Type B pancreatic cell (in vitro differentiated cells): ENCODE measurements around the gene IQSEC1. TPM values are rescaled to one million over a fixed set of nuclear protein-coding genes. Genes with fewer than 3 reads are reported as not detected.
A peak's percentile ranks its signal among the peaks of the same experiment; 100 is the strongest.
"Not testable (repeated sequence)": the region's sequence is repeated elsewhere in the genome, so short reads cannot be mapped to it uniquely, and the experiment has no call there.

Experiments used
- DNase-seq: peaks from one replicate; pipeline ENCODE4 v3.0.0; 2021; ENCODE audit warnings: mixed read lengths; ENCODE audit not compliant: unreplicated experiment; ENCODE audit errors: extremely low spot score
- H3K27ac Mint-ChIP-seq: 2 replicates; pipeline ENCODE4 v1.8.0; 2021; ENCODE audit warnings: mild to moderate bottlenecking, mixed read lengths
- H3K27me3 Mint-ChIP-seq: 2 replicates; pipeline ENCODE4 v1.8.0; 2021; ENCODE audit warnings: mixed read lengths
- H3K36me3 Mint-ChIP-seq: 2 replicates; pipeline ENCODE4 v1.8.0; 2021; ENCODE audit warnings: mixed read lengths
- H3K4me1 Mint-ChIP-seq: one replicate; pipeline ENCODE4 v1.8.0; 2021; ENCODE audit warnings: mixed read lengths; ENCODE audit not compliant: unreplicated experiment
- H3K4me3 Mint-ChIP-seq: 2 replicates; pipeline ENCODE4 v1.8.0; 2021; ENCODE audit warnings: mild to moderate bottlenecking, mixed read lengths
- H3K9me3 Mint-ChIP-seq: 2 replicates; pipeline ENCODE4 v1.8.0; 2021; ENCODE audit warnings: mixed read lengths
- CTCF ChIP-seq: fragments of 200-600 bp; sonication (generic); conservative IDR thresholded peaks from 2 replicates; pipeline ENCODE4 v1.5.0; 2021; ENCODE audit warnings: antibody characterized with exemption, mild to moderate bottlenecking
- total RNA-seq: library from RNA; stranded (reverse); gene quantifications from 2 replicates; pipeline ENCODE4 v1.2.1, GENCODE V29; 2021; ENCODE audit warnings: low replicate concordance

The IQSEC1 gene
- total RNA-seq, 1 donor from 2014 or later: 33.1 TPM

- peaks cover 3% of the 10 kb centered on the region for H3K27me3 Mint-ChIP-seq
- no peaks in the 10 kb centered on the region for H3K9me3 Mint-ChIP-seq
- H3K36me3 Mint-ChIP-seq: no peaks in the 10 kb centered on the region
- H3K4me3 Mint-ChIP-seq: no peak overlapping the region
- peaks cover 9% of the 10 kb centered on the region for H3K4me1 Mint-ChIP-seq
- TF ChIP-seq CTCF: no peak
- no peak for DNase-seq
- H3K27ac Mint-ChIP-seq: no peak overlapping the region
Observed at GRCh38 chr3:12865271-12865670, 208.0 kb downstream of the IQSEC1 start.

DNA sequence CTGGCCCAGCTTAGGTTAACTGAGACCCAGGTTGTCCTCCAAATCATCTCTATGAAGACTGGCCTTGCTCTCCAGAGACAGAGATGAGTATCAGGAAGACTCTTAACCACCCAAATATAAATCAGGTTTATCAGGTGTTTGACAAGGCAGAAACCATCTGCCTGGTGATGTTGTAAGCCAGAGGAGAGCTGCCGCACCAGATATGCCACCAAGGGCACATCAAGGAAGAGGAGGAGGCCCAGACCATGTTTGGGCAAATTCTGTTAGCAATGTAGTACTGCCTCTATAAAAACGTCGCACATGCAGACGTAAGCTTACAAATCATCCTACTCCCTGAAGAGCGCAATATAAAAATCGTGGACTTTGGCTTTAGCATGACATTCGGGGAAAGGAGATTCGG, 210.8 kb downstream of the IQSEC1 start:
- Mint-ChIP-seq H3K4me3 (no peak overlapping the region), H3K27me3 (no peaks in the 10 kb centered on the region), H3K36me3 (no peaks in the 10 kb centered on the region), H3K4me1 (no peaks in the 10 kb centered on the region), H3K9me3 (no peaks in the 10 kb centered on the region), H3K27ac (no peak overlapping the region)
- TF ChIP-seq CTCF: no peak
- DNase-seq: no peak

GRCh38 chr3:12861611-12862010, 211.6 kb downstream of the IQSEC1 start:
- H3K4me1 Mint-ChIP-seq: no peaks in the 10 kb centered on the region
- no peak overlapping the region for H3K4me3 Mint-ChIP-seq
- no peaks in the 10 kb centered on the region for H3K27me3 Mint-ChIP-seq
- H3K27ac Mint-ChIP-seq: no peak overlapping the region
- H3K36me3 Mint-ChIP-seq: no peaks in the 10 kb centered on the region
- no peak for DNase-seq
- H3K9me3 Mint-ChIP-seq: no peaks in the 10 kb centered on the region
- no peak for TF ChIP-seq CTCF

DNA sequence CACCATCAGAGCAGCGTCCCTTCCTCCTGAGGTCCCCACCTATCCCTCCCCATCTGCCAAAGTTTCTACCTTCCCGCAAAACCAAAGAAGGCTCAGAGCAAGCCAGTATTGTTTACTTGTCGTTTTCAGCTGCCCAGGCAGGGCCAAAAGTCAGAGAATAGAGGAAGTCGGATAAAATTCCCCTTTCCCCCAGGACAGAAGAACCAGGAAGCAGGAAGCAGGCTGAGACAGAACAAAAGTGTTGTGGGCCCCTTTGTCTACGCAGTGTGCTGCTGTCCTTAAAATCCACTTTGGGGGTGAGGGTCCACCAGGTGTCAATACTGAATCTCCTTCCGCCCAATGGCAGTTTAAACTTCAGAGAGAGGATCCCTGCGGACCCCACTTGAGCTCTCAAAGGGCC, 213.4 kb downstream of the IQSEC1 start:
- H3K4me1 Mint-ChIP-seq: no peaks in the 10 kb centered on the region
- no peaks in the 10 kb centered on the region for H3K9me3 Mint-ChIP-seq
- TF ChIP-seq CTCF: no peak
- H3K27ac Mint-ChIP-seq: no peak overlapping the region
- no peak for DNase-seq
- H3K36me3 Mint-ChIP-seq: no peaks in the 10 kb centered on the region
- no peak overlapping the region for H3K4me3 Mint-ChIP-seq
- no peaks in the 10 kb centered on the region for H3K27me3 Mint-ChIP-seq

DNA sequence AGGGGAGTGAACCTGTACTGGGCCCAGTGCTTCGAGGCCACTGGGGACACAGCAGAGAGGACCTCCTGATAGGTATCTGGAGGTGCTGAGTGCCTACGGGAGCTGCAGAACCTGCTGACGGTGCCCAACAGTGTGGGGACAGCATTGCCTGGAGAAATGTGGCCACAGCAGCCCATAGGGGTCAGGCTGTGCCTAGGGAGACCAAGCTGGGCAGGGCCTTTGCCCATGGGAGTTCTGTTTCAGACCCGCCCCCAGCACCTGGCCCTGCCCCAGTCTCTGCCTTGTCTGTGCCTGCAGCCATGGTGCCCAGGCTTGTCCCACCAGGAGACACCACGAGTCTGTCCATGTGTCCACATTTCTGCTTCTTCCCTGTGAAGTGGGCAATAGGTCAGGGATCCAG, 216.6 kb downstream of the IQSEC1 start:
- no peak overlapping the region for H3K4me3 Mint-ChIP-seq
- H3K27ac Mint-ChIP-seq: no peak overlapping the region
- H3K4me1 Mint-ChIP-seq: peaks cover 4% of the 10 kb centered on the region
- peaks cover 11% of the 10 kb centered on the region for H3K27me3 Mint-ChIP-seq
- no peaks in the 10 kb centered on the region for H3K9me3 Mint-ChIP-seq
- no peak for DNase-seq
- H3K36me3 Mint-ChIP-seq: no peaks in the 10 kb centered on the region
- no peak for TF ChIP-seq CTCF

DNA sequence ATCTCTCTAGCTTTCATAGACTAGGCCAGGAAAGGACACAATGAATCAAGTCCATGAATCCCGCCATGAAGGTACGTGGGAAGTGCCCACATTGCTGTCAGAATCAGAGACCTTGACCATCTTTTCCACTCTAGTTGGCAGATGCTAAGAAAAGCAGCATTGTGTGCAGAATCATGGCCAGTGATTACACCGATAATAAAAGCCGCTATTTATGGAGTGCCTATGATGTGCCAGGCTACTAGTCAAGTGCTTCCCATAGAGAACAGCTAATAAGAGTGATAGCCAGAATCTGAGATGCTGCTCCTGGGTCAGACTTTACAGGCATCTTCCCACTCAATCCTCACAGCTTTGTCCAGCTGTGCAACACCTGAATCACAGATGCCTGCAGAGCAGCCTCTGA, 218.7 kb downstream of the IQSEC1 start:
- Mint-ChIP-seq H3K4me1 (peaks cover 4% of the 10 kb centered on the region), H3K36me3 (no peaks in the 10 kb centered on the region), H3K27ac (no peak overlapping the region), H3K27me3 (peaks cover 11% of the 10 kb centered on the region), H3K9me3 (no peaks in the 10 kb centered on the region), H3K4me3 (no peak overlapping the region)
- no peak for DNase-seq
- TF ChIP-seq CTCF: no peak

GRCh38 chr3:12853847-12854246, 219.4 kb downstream of the IQSEC1 start:
- H3K9me3 Mint-ChIP-seq, DNase-seq, H3K4me1 Mint-ChIP-seq, H3K4me3 Mint-ChIP-seq, H3K36me3 Mint-ChIP-seq: not testable (repeated sequence)
- Mint-ChIP-seq H3K27ac (peak overlapping the region; percentile 66), H3K27me3 (peaks cover 11% of the 10 kb centered on the region)
